Adrenal gland (tissue), 12 donors: Measurements from ENCODE around the gene PABPN1. TPM values are rescaled to one million over a fixed set of nuclear protein-coding genes. Genes with fewer than 3 reads are reported as not detected.
A peak's percentile ranks its signal among the peaks of the same experiment; 100 is the strongest.

Source experiments
- DNase-seq, 7 donors: peaks; one replicate each; pipeline ENCODE4 v3.0.0-alpha.2; 2019 to 2020
- H3K27ac ChIP-seq, 5 donors: fragments of 200-600 bp; sonication (generic) in 4 of 5; 1 replicate in 3 of 5; 2 replicates in 2 of 5; pipeline versions ENCODE4 v1.5.1 to v1.8.0; 2016 to 2020; ENCODE audit warnings: mild to moderate bottlenecking in 1 of 5
- H3K27me3 ChIP-seq: fragments of 200-600 bp; 2 replicates; pipeline ENCODE4 v1.8.0; 2021
- H3K36me3 ChIP-seq, 2 donors: fragments of 200-600 bp; replicated peaks in 1 of 2; 1 replicate in 1 of 2; 2 replicates in 1 of 2; pipeline versions ENCODE4 v1.5.1 to v1.8.0; 2018 to 2022
- H3K4me1 ChIP-seq, 2 donors: fragments of 200-600 bp; replicated peaks in 1 of 2; 1 replicate in 1 of 2; 2 replicates in 1 of 2; pipeline versions ENCODE4 v1.5.1 to v1.8.0; 2018 to 2021
- H3K4me3 ChIP-seq, 4 donors: fragments of 200-600 bp; sonication (generic) in 3 of 4; one replicate each; pipeline ENCODE4 v1.5.1; 2016 to 2018
- H3K9me3 ChIP-seq, 3 donors: fragments of 200-600 bp; sonication (generic) in 1 of 3; replicated peaks in 1 of 3; 1 replicate in 2 of 3; 2 replicates in 1 of 3; pipeline versions ENCODE4 v1.5.1 to v1.8.0; 2016 to 2021
- CTCF ChIP-seq, 6 experiments: fragments of 450-650 bp in 4 of 6; fragments of 200-600 bp in 2 of 6; sonication (generic) in 1 of 6; IDR thresholded peaks; 1 replicate in 5 of 6; 2 replicates in 1 of 6; pipeline versions ENCODE4 v1.5.1 to v1.8.0; 2016 to 2021; ENCODE audit warnings: antibody characterized with exemption in 6 of 6, mild to moderate bottlenecking in 2 of 6, moderate library complexity in 1 of 6
- POLR2A ChIP-seq, 2 donors: fragments of 450-650 bp; IDR thresholded peaks; one replicate each; pipeline ENCODE4 v1.6.1; 2017; ENCODE audit warnings: antibody characterized with exemption in 2 of 2, mild to moderate bottlenecking in 2 of 2, moderate library complexity in 1 of 2
- WGBS, 4 donors: extraction: QIAGEN DNeasy Blood & Tissue Kit in 2 of 4; methylation state at CpG; one replicate each; pipeline versions ENCODE4 v1.1.5 to v1.1.7; 2013 to 2017; 5-methylcytosine and 5-hydroxymethylcytosine counted together
- intact Hi-C, 2 donors: fragments of 100-400 bp; cut with DNase I; formaldehyde crosslinking; loops; one replicate each; pipeline versions ENCODE4 v1.14.1 to v1.15.0; 2022 to 2023
- polyA plus RNA-seq, 3 donors: library from polyadenylated mRNA; stranded (reverse); fragments of 200-250 nt in 2 of 3; fragments of 350-450 nt in 1 of 3; fragmentation: Illumina TruSeq in 1 of 3; extraction: RNeasy Lipid Tissue Mini Kit (QIAGEN cat#74804) in 1 of 3; gene quantifications; one replicate each; pipeline ENCODE4 v1.2.3, GENCODE V29; 2013 to 2014
- total RNA-seq, 9 donors: library from RNA; depleted of rRNA in 4 of 9; stranded (reverse); fragments of >200 nt in 4 of 9; fragments of 120-200 nt in 1 of 9; fragmentation: NEBNext Ultra II Directional in 1 of 9; extraction: Animal tissue kit (Norgen Biotek cat#: 25700) in 1 of 9; gene quantifications; one replicate each; pipeline versions ENCODE4 v1.1.0 to v1.2.4, GENCODE V29; 2013 to 2023
- donor health status: healthy with polysubstance abuse.
- donor health status: Bipolar disorder and iron deficiency.
- donor health status: DM: yes; HTN: yes; CAD: no.
- donor health status: DM: no; HTN: no; CAD: no.
- donor health status: DM: no; HTN: no; CAD: no.
- donor health status: DM: yes; HTN: yes; CAD: no.

Gene PABPN1
- total and polyA plus RNA-seq, 12 donors, result 18.3 to 632 (median 99.3) TPM

GRCh38 chr14:23361763-23362162 lies 40.5 kb downstream of the PABPN1 start:
- H3K4me3 ChIP-seq, result no peak overlapping the region
- H3K36me3 ChIP-seq, result no peaks in the 10 kb centered on the region
- no peak for DNase-seq
- H3K4me1 ChIP-seq, result peaks cover 0 to 2% of the 10 kb centered on the region in 2 donors
- no peak overlapping the region for H3K27ac ChIP-seq
- intact Hi-C loops, result no loop called here
- TF ChIP-seq CTCF (IDR thresholded peaks at IDR 0.05) (no peak), POLR2A (IDR thresholded peaks at IDR 0.05) (no peak)
- H3K9me3 ChIP-seq, result no peaks in the 10 kb centered on the region
- WGBS, 4 donors, result 71 to 83% (median 78%) methylated on average over 6 of the region's 6 CpGs
- H3K27me3 ChIP-seq, result peaks cover 12% of the 10 kb centered on the region

GRCh38 chr14:23362200-23362599 lies 40.9 kb downstream of the PABPN1 start:
- Histone ChIP-seq H3K9me3 (no peaks in the 10 kb centered on the region), H3K4me3 (no peak overlapping the region), H3K27ac (no peak overlapping the region), H3K4me1 (peaks cover 0 to 4% of the 10 kb centered on the region in 2 donors), H3K36me3 (no peaks in the 10 kb centered on the region), H3K27me3 (peaks cover 12% of the 10 kb centered on the region)
- 51 to 67% (median 62%) methylated on average over 3 of the region's 3 CpGs for WGBS, 4 donors
- intact Hi-C loops, result no loop called here
- TF ChIP-seq CTCF (IDR thresholded peaks at IDR 0.05) (no peak), POLR2A (IDR thresholded peaks at IDR 0.05) (no peak)
- DNase-seq, result no peak

GRCh38 chr14:23364164-23365035 lies 43.1 kb downstream of the PABPN1 start:
- WGBS, 4 donors, result 29 to 35% (median 33%) methylated on average over 21 of the region's 21 CpGs
- H3K9me3 ChIP-seq, result no peaks in the 10 kb centered on the region
- peaks cover 0 to 4% of the 10 kb centered on the region in 2 donors for H3K4me1 ChIP-seq
- peak in 2 of 7 donors; percentile 28 to 88 for DNase-seq
- H3K36me3 ChIP-seq, result no peaks in the 10 kb centered on the region
- TF ChIP-seq POLR2A (IDR thresholded peaks at IDR 0.05), result peak; percentile 7 to 36
- TF ChIP-seq CTCF (IDR thresholded peaks at IDR 0.05), result no peak
- peak overlapping the region in 3 of 5 donors; percentile 59 to 85 (median 83) for H3K27ac ChIP-seq
- intact Hi-C loops, result no loop called here
- H3K27me3 ChIP-seq, result peaks cover 12% of the 10 kb centered on the region
- H3K4me3 ChIP-seq, result peak overlapping the region in 1 of 4 donors; percentile 49

- Histone ChIP-seq H3K9me3 (no peaks in the 10 kb centered on the region), H3K4me3 (peak within 1 kb of the TSS in 1 of 4 donors; percentile 49), H3K4me1 (peaks cover 0 to 4% of the 10 kb centered on the region in 2 donors), H3K36me3 (no peaks in the 10 kb centered on the region), H3K27me3 (peaks cover 12% of the 10 kb centered on the region), H3K27ac (peak within 1 kb of the TSS in 3 of 5 donors; percentile 59 to 85 (median 83))
- DNase-seq, result no peak
- 2 to 6% (median 5%) methylated on average over 24 to 74 of the region's 74 CpGs for WGBS, 4 donors
- TF ChIP-seq POLR2A (IDR thresholded peaks at IDR 0.05) (no peak), CTCF (IDR thresholded peaks at IDR 0.05) (no peak)
- intact Hi-C loops, result no loop called here
These were observed 43.9 kb downstream of the PABPN1 start, which contains the start of gene EFS for GRCh38 chr14:23365036-23365731. TSS of gene EFS (minus strand) at chr14:23365172. CDS start at chr14:23365025, 147 bp downstream.
